Neural cell (in vitro differentiated cells): ENCODE measurements around the gene PREX1. TPM values are rescaled to one million over a fixed set of nuclear protein-coding genes. Genes with fewer than 3 reads are reported as not detected.

Source experiments
- H2AFZ ChIP-seq: fragments of 200-600, 300-800 bp; sonication (generic), shearing (Covaris generic); 2 replicates; pipeline ENCODE4 v1.6.0; 2014; ENCODE audit warnings: low read depth, mild to moderate bottlenecking, antibody characterized with exemption, low read length, moderate library complexity
- H3F3A ChIP-seq: fragments of 200-600 bp; shearing (Covaris generic); 2 replicates; pipeline ENCODE4 v1.6.1; 2016; ENCODE audit warnings: mild to moderate bottlenecking, moderate library complexity, mixed read lengths, antibody characterized with exemption, low read length; ENCODE audit not compliant: insufficient read depth, poor library complexity, severe bottlenecking
- H3K27ac ChIP-seq: fragments of 200-600, 300-800 bp; sonication (generic), shearing (Covaris generic); 2 replicates; pipeline ENCODE4 v1.5.1; 2014; ENCODE audit warnings: mild to moderate bottlenecking, low read length, moderate library complexity
- H3K27me3 ChIP-seq: fragments of 300-800, 200-600 bp; sonication (generic), shearing (Covaris generic); 2 replicates; pipeline ENCODE4 v1.6.0; 2014; ENCODE audit warnings: mild to moderate bottlenecking, low read depth, low read length, moderate library complexity; ENCODE audit not compliant: insufficient read depth
- H3K36me3 ChIP-seq: fragments of 300-800, 200-600 bp; sonication (generic), shearing (Covaris generic); 2 replicates; pipeline ENCODE4 v1.5.1; 2014; ENCODE audit warnings: mild to moderate bottlenecking, antibody characterized with exemption, low read length, moderate library complexity; ENCODE audit not compliant: insufficient read depth
- H3K4me2 ChIP-seq: fragments of 300-800, 200-600 bp; sonication (generic), shearing (Covaris generic); 2 replicates; pipeline ENCODE4 v1.6.0; 2014; ENCODE audit warnings: mild to moderate bottlenecking, low read length
- H3K4me3 ChIP-seq: fragments of 300-800, 200-600 bp; sonication (generic), shearing (Covaris generic); 2 replicates; pipeline ENCODE4 v1.5.1; 2014; ENCODE audit warnings: mild to moderate bottlenecking, low read length, moderate library complexity
- H3K79me2 ChIP-seq: fragments of 200-600 bp; shearing (Covaris generic); replicated peaks from 2 replicates; pipeline ENCODE4 v1.6.0; 2014; ENCODE audit warnings: mild to moderate bottlenecking, low read length, moderate library complexity; ENCODE audit not compliant: insufficient read depth
- H3K9ac ChIP-seq: fragments of 300-800, 200-600 bp; sonication (generic), shearing (Covaris generic); 2 replicates; pipeline ENCODE4 v1.6.1; 2016; ENCODE audit warnings: mild to moderate bottlenecking, low read length, mixed read lengths
- H3K9me2 ChIP-seq: fragments of 200-600 bp; shearing (Covaris generic); 2 replicates; pipeline ENCODE4 v1.6.1; 2016; ENCODE audit warnings: mild to moderate bottlenecking, low read length, mixed read lengths; ENCODE audit not compliant: insufficient read depth
- H3K9me3 ChIP-seq: fragments of 200-600, 300-800 bp; sonication (generic), shearing (Covaris generic); 2 replicates; pipeline ENCODE4 v1.6.1; 2016; ENCODE audit warnings: mild to moderate bottlenecking, mixed run types, low read length, moderate library complexity, mixed read lengths
- H4K20me1 ChIP-seq: fragments of 200-600 bp; shearing (Covaris generic); 2 replicates; pipeline ENCODE4 v1.6.1; 2016; ENCODE audit warnings: mild to moderate bottlenecking, mixed run types; ENCODE audit not compliant: insufficient read depth
- EP300 ChIP-seq: fragments of 450-650 bp; conservative IDR thresholded peaks from 2 replicates; pipeline ENCODE4 v1.6.1; 2014; ENCODE audit warnings: antibody characterized with exemption, mild to moderate bottlenecking, moderate library complexity; ENCODE audit not compliant: poor library complexity, severe bottlenecking
- EZH2 ChIP-seq: fragments of 200-600, 300-800 bp; shearing (Covaris generic), sonication (generic); IDR thresholded peaks from 2 replicates; pipeline ENCODE4 v1.6.1; 2014; ENCODE audit warnings: antibody characterized with exemption, low read length, borderline replicate concordance, mild to moderate bottlenecking; ENCODE audit not compliant: insufficient read depth, poor library complexity, severe bottlenecking
- MXI1 ChIP-seq: fragments of 450-650 bp; conservative IDR thresholded peaks from 2 replicates; pipeline ENCODE4 v1.6.1; 2014; ENCODE audit warnings: antibody characterized with exemption, mild to moderate bottlenecking; ENCODE audit not compliant: poor library complexity, severe bottlenecking
- POLR2AphosphoS5 ChIP-seq: IDR thresholded peaks from 2 replicates; pipeline ENCODE4 v1.6.1; 2012
- RAD21 ChIP-seq: fragments of 450-650 bp; conservative IDR thresholded peaks from 2 replicates; pipeline ENCODE4 v1.6.1; 2014; ENCODE audit warnings: antibody characterized with exemption, mild to moderate bottlenecking, moderate library complexity
- SMC3 ChIP-seq: fragments of 450-650 bp; conservative IDR thresholded peaks from 2 replicates; pipeline ENCODE4 v1.6.1; 2014; ENCODE audit warnings: antibody characterized with exemption, mild to moderate bottlenecking, moderate library complexity; ENCODE audit not compliant: poor library complexity
- TAF1 ChIP-seq: IDR thresholded peaks from 2 replicates; pipeline ENCODE4 v1.6.1; 2012; ENCODE audit warnings: low read depth
- polyA plus RNA-seq: library from polyadenylated mRNA; depleted of rRNA; stranded (reverse); fragments of >200 nt; gene quantifications from 2 replicates; pipeline ENCODE4 v1.2.3, GENCODE V29; 2014
- TF ChIP-seq, protein P1 (sequence below): IDR thresholded peaks from 2 replicates; pipeline ENCODE4 v1.6.1; 2012; ENCODE audit warnings: borderline replicate concordance
- TF ChIP-seq, protein P2 (sequence below): fragments of 450-650 bp; IDR thresholded peaks from 2 replicates; pipeline ENCODE4 v1.5.1; 2014; ENCODE audit warnings: antibody characterized with exemption, mild to moderate bottlenecking, moderate library complexity; ENCODE audit not compliant: poor library complexity, severe bottlenecking

Gene PREX1
- polyA plus RNA-seq, 1 donor from 2014 or later: 0.06 TPM

DNA sequence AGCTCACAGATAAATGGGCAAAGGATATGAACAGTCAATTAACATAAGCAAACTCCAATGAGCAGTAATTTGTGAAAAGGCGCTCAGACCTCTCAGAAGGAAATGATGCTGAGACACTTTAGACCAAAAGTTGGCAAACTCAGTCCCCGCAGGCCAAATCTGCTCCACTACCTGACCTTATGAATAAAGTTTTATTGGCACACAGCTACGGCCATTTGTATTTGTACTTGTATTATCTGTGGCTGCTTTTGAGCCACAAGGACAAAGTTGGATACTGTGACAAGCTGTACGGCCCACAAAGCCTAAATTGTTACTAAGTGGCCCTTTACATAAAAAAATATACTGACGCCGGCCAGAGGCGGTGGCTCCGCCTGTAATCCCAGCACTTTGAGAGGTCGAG lies 167.0 kb downstream of the PREX1 start:
- Histone ChIP-seq H3K9ac (no peak overlapping the region), H4K20me1 (no peaks in the 10 kb centered on the region), H3K27ac (no peak overlapping the region), H3K4me2 (no peak overlapping the region), H3K9me3 (no peaks in the 10 kb centered on the region), H3K79me2 (no peaks in the 10 kb centered on the region), H3K9me2 (no peaks in the 10 kb centered on the region), H3K4me3 (no peak overlapping the region), H3K27me3 (no peaks in the 10 kb centered on the region), H3K36me3 (no peaks in the 10 kb centered on the region), H2AFZ (no peak overlapping the region), H3F3A (no peaks in the 10 kb centered on the region)
- TF ChIP-seq EZH2: no peak
- no peak for TF ChIP-seq TAF1
- TF ChIP-seq EP300: no peak
- no peak for TF ChIP-seq POLR2AphosphoS5
- no peak for TF ChIP-seq RAD21
- TF ChIP-seq, protein P1, sequence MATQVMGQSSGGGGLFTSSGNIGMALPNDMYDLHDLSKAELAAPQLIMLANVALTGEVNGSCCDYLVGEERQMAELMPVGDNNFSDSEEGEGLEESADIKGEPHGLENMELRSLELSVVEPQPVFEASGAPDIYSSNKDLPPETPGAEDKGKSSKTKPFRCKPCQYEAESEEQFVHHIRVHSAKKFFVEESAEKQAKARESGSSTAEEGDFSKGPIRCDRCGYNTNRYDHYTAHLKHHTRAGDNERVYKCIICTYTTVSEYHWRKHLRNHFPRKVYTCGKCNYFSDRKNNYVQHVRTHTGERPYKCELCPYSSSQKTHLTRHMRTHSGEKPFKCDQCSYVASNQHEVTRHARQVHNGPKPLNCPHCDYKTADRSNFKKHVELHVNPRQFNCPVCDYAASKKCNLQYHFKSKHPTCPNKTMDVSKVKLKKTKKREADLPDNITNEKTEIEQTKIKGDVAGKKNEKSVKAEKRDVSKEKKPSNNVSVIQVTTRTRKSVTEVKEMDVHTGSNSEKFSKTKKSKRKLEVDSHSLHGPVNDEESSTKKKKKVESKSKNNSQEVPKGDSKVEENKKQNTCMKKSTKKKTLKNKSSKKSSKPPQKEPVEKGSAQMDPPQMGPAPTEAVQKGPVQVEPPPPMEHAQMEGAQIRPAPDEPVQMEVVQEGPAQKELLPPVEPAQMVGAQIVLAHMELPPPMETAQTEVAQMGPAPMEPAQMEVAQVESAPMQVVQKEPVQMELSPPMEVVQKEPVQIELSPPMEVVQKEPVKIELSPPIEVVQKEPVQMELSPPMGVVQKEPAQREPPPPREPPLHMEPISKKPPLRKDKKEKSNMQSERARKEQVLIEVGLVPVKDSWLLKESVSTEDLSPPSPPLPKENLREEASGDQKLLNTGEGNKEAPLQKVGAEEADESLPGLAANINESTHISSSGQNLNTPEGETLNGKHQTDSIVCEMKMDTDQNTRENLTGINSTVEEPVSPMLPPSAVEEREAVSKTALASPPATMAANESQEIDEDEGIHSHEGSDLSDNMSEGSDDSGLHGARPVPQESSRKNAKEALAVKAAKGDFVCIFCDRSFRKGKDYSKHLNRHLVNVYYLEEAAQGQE: no peak
- TF ChIP-seq MXI1: no peak
- TF ChIP-seq, protein P2, sequence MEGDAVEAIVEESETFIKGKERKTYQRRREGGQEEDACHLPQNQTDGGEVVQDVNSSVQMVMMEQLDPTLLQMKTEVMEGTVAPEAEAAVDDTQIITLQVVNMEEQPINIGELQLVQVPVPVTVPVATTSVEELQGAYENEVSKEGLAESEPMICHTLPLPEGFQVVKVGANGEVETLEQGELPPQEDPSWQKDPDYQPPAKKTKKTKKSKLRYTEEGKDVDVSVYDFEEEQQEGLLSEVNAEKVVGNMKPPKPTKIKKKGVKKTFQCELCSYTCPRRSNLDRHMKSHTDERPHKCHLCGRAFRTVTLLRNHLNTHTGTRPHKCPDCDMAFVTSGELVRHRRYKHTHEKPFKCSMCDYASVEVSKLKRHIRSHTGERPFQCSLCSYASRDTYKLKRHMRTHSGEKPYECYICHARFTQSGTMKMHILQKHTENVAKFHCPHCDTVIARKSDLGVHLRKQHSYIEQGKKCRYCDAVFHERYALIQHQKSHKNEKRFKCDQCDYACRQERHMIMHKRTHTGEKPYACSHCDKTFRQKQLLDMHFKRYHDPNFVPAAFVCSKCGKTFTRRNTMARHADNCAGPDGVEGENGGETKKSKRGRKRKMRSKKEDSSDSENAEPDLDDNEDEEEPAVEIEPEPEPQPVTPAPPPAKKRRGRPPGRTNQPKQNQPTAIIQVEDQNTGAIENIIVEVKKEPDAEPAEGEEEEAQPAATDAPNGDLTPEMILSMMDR: no peak
- no peak for TF ChIP-seq SMC3

DNA sequence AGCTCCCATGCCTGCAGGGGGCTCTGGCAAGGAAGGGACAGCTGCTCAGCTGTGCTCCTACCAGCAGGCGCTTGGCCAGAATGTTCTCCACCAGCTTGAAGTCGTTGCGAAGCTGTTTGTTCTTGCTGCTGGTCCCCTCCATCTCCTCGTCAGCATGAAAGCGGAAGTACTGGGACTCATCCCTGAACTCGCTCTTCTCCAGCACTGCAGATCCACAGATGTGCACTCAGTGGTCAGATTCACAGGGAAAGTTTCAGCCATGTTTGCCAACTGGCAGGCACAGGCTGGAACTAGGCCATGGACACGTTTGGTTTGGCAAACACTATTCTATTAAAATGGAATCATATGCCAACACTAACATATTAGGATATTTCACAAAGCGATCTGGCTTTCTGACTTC lies 167.9 kb downstream of the PREX1 start:
- H3K36me3 ChIP-seq: no peaks in the 10 kb centered on the region
- H3K9me3 ChIP-seq: no peaks in the 10 kb centered on the region
- H3K4me3 ChIP-seq: no peak overlapping the region
- H3K27me3 ChIP-seq: no peaks in the 10 kb centered on the region
- H3K27ac ChIP-seq: no peak overlapping the region
- H3K9me2 ChIP-seq: no peaks in the 10 kb centered on the region
- no peak overlapping the region for H3K4me2 ChIP-seq
- no peak overlapping the region for H2AFZ ChIP-seq
- no peaks in the 10 kb centered on the region for H3F3A ChIP-seq
- no peaks in the 10 kb centered on the region for H3K79me2 ChIP-seq
- no peak for TF ChIP-seq POLR2AphosphoS5
- no peak for TF ChIP-seq RAD21
- TF ChIP-seq SMC3: no peak
- TF ChIP-seq, protein P1: no peak
- no peak for TF ChIP-seq EP300
- TF ChIP-seq TAF1: no peak
- TF ChIP-seq, protein P2: no peak
- TF ChIP-seq MXI1: no peak
- no peak for TF ChIP-seq EZH2
- H4K20me1 ChIP-seq: no peaks in the 10 kb centered on the region
- H3K9ac ChIP-seq: no peak overlapping the region
